OCI-LY7 (cell line): Measurements from ENCODE around the gene TPK1.

ENCODE experiments used
- CTCF ChIP-seq: fragments of 200-600 bp; sonication (generic); conservative IDR thresholded peaks from 2 replicates; pipeline ENCODE4 v1.5.1; 2014; ENCODE audit warnings: mild to moderate bottlenecking, antibody characterized with exemption, low read length, moderate library complexity, mixed read lengths
- EZH2phosphoT487 ChIP-seq: fragments of 200-600 bp; sonication (generic); IDR thresholded peaks from 2 replicates; pipeline ENCODE4 v1.6.1; 2018; ENCODE audit warnings: low read depth, borderline replicate concordance, mild to moderate bottlenecking, mixed run types, antibody characterized with exemption, low read length, moderate library complexity, mixed read lengths

GRCh38 chr7:144546782-144547181 is 289.1 kb downstream of the TPK1 start:
- no peak for TF ChIP-seq CTCF
- TF ChIP-seq EZH2phosphoT487: no peak
